Subcutaneous adipose tissue (tissue), 4 donors: ENCODE data around the gene OVOL2. TPM values are rescaled to one million over a fixed set of nuclear protein-coding genes. Genes with fewer than 3 reads are reported as not detected.

Experiments
- CTCF ChIP-seq: fragments of 450-650 bp; IDR thresholded peaks from one replicate; pipeline ENCODE4 v1.5.1; 2016; ENCODE audit warnings: low read depth, mild to moderate bottlenecking, control low read depth, antibody characterized with exemption, moderate library complexity
- total RNA-seq, 4 donors: library from RNA; depleted of rRNA; stranded (reverse); fragments of >200 nt; gene quantifications; one replicate each; pipeline ENCODE4 v1.1.0, GENCODE V29; 2016

The OVOL2 gene
- total RNA-seq, 4 donors from 2014 or later: not detected

GRCh38 chr20:18001131-18001921, 56.4 kb downstream of the OVOL2 start:
- no peak for TF ChIP-seq CTCF

- TF ChIP-seq CTCF: no peak
These were observed 58.1 kb downstream of the OVOL2 start for GRCh38 chr20:17999566-17999965.

- TF ChIP-seq CTCF: no peak
These were observed 59.3 kb downstream of the OVOL2 start for GRCh38 chr20:17998446-17998845.

- no peak for TF ChIP-seq CTCF
These were observed 61.5 kb downstream of the OVOL2 start for GRCh38 chr20:17995967-17996819.

- TF ChIP-seq CTCF: no peak
These were observed 64.2 kb downstream of the OVOL2 start for GRCh38 chr20:17993546-17993945.

- TF ChIP-seq CTCF: no peak
These were observed 64.7 kb downstream of the OVOL2 start for GRCh38 chr20:17992847-17993513.

GRCh38 chr20:17992224-17992637, 65.5 kb downstream of the OVOL2 start:
- TF ChIP-seq CTCF: no peak
